Stomach (tissue), 4 donors: Measurements from ENCODE around the gene S100A11.

Experiments used
- POLR2A ChIP-seq, 4 donors: fragments of 450-650 bp; IDR thresholded peaks; one replicate each; pipeline ENCODE4 v1.6.1; 2016; ENCODE audit warnings: antibody characterized with exemption in 4 of 4, control low read depth in 2 of 4, mild to moderate bottlenecking in 1 of 4, moderate library complexity in 1 of 4
- POLR2AphosphoS5 ChIP-seq, 3 donors: sonication (generic); formaldehyde crosslinking; IDR thresholded peaks; one replicate each; pipeline ENCODE4 v1.6.1; 2016; ENCODE audit warnings: antibody characterized with exemption in 3 of 3

DNA sequence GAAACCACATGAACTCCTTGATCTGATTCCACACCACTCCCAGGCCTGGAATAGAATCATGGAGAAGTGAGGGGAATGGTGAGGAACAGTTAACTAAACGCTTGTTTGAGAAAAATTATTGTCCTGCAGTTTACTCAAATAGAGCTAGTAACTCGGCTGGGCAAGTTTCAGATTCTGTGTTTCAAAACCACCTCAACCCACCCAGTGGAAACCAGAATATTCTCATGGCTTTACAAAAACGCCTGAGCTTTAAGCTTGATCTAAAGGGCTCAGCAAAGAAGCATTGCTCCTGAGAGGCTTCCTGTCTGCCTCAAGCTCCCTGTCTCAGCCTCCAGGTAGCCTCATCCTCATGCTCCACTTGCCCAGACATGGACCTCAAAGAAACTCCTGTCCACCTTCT is 35.5 kb upstream of the S100A11 start:
- TF ChIP-seq POLR2AphosphoS5 (IDR thresholded peaks at IDR 0.05) = no peak
- TF ChIP-seq POLR2A (IDR thresholded peaks at IDR 0.05) = no peak
